SU-DHL-6 (cell line): ENCODE results near the gene DPH2.

Source experiments
- H2AFZ ChIP-seq: fragments of 200-600 bp; sonication (generic); 2 replicates; pipeline ENCODE4 v1.6.1; 2014; ENCODE audit warnings: low read depth, mild to moderate bottlenecking, moderate library complexity, mixed read lengths, antibody characterized with exemption, low read length; ENCODE audit not compliant: severe bottlenecking
- H3F3A ChIP-seq: fragments of 200-600 bp; shearing (Covaris generic); 2 replicates; pipeline ENCODE4 v1.6.0; 2016; ENCODE audit warnings: antibody characterized with exemption, mild to moderate bottlenecking; ENCODE audit not compliant: insufficient read depth
- H3K27ac ChIP-seq: fragments of 200-600 bp; sonication (generic); 2 replicates; pipeline ENCODE4 v1.5.1; 2016; ENCODE audit warnings: low read depth, mild to moderate bottlenecking, low read length, moderate library complexity, mixed read lengths
- H3K27me3 ChIP-seq: fragments of 200-600 bp; sonication (generic), shearing (Covaris generic); 2 replicates; pipeline ENCODE4 v1.6.0; 2014; ENCODE audit warnings: mild to moderate bottlenecking, low read length
- H3K36me3 ChIP-seq: fragments of 200-600 bp; sonication (generic); 2 replicates; pipeline ENCODE4 v1.6.1; 2014; ENCODE audit warnings: mild to moderate bottlenecking, low read length, mixed read lengths
- H3K4me2 ChIP-seq: fragments of 300-600, 200-600 bp; shearing (Covaris generic), sonication (generic); 2 replicates; pipeline ENCODE4 v1.6.0; 2014; ENCODE audit warnings: low read length, low read depth, mild to moderate bottlenecking; ENCODE audit not compliant: poor library complexity, severe bottlenecking
- H3K4me3 ChIP-seq: fragments of 200-600 bp; sonication (generic); 2 replicates; pipeline ENCODE4 v1.5.1; 2014; ENCODE audit warnings: antibody characterized with exemption, low read length, mild to moderate bottlenecking, mixed read lengths; ENCODE audit not compliant: insufficient read depth, poor library complexity, severe bottlenecking
- H3K79me2 ChIP-seq: fragments of 200-600 bp; sonication (generic); 2 replicates; pipeline ENCODE4 v1.6.1; 2014; ENCODE audit warnings: mild to moderate bottlenecking, low read length, moderate library complexity; ENCODE audit not compliant: insufficient read depth
- H3K9ac ChIP-seq: fragments of 200-600 bp; sonication (generic); 2 replicates; pipeline ENCODE4 v1.7.0; 2014; ENCODE audit warnings: mild to moderate bottlenecking, low read length
- H3K9me2 ChIP-seq: fragments of 200-600 bp; sonication (generic); replicated peaks from 2 replicates; pipeline ENCODE4 v1.6.1; 2014; ENCODE audit warnings: low read length; ENCODE audit not compliant: insufficient read depth
- H3K9me3 ChIP-seq: fragments of 200-600 bp; sonication (generic); 2 replicates; pipeline ENCODE4 v1.6.1; 2014; ENCODE audit warnings: low read length, mixed read lengths; ENCODE audit not compliant: insufficient read depth
- H4K20me1 ChIP-seq: fragments of 200-600 bp; sonication (generic); 2 replicates; pipeline ENCODE4 v1.6.1; 2014; ENCODE audit warnings: low read depth, mild to moderate bottlenecking, antibody characterized with exemption, low read length, moderate library complexity, mixed read lengths
- EZH2phosphoT487 ChIP-seq: fragments of 200-600 bp; sonication (generic), shearing (Covaris generic); conservative IDR thresholded peaks from 2 replicates; pipeline ENCODE4 v1.6.1; 2018; ENCODE audit warnings: mild to moderate bottlenecking, antibody characterized with exemption, low read length, moderate library complexity, mixed read lengths
- TF ChIP-seq, protein P1 (sequence below): fragments of 200-600 bp; sonication (generic); IDR thresholded peaks from one replicate; pipeline ENCODE4 v1.5.1; 2017; ENCODE audit warnings: antibody characterized with exemption, mild to moderate bottlenecking, low read length, moderate library complexity; ENCODE audit not compliant: insufficient read depth, poor library complexity, severe bottlenecking

The DPH2 gene

GRCh38 chr1:43978551-43979260 lies 8.9 kb downstream of the DPH2 start, which contains the start of gene B4GALT2:
Gene B4GALT2 (plus strand): TSS chr1:43979210. CDS start chr1:43981161, 1,951 bp downstream.
- peak within 1 kb of the TSS; percentile 72 for H3K4me2 ChIP-seq
- H3K9me2 ChIP-seq: no peaks in the 10 kb centered on the region
- no peak for TF ChIP-seq EZH2phosphoT487
- TF ChIP-seq, protein P1, sequence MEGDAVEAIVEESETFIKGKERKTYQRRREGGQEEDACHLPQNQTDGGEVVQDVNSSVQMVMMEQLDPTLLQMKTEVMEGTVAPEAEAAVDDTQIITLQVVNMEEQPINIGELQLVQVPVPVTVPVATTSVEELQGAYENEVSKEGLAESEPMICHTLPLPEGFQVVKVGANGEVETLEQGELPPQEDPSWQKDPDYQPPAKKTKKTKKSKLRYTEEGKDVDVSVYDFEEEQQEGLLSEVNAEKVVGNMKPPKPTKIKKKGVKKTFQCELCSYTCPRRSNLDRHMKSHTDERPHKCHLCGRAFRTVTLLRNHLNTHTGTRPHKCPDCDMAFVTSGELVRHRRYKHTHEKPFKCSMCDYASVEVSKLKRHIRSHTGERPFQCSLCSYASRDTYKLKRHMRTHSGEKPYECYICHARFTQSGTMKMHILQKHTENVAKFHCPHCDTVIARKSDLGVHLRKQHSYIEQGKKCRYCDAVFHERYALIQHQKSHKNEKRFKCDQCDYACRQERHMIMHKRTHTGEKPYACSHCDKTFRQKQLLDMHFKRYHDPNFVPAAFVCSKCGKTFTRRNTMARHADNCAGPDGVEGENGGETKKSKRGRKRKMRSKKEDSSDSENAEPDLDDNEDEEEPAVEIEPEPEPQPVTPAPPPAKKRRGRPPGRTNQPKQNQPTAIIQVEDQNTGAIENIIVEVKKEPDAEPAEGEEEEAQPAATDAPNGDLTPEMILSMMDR: no peak
- peak within 1 kb of the TSS; percentile 99 for H3K9ac ChIP-seq
- no peaks in the 10 kb centered on the region for H4K20me1 ChIP-seq
- peaks cover 35% of the 10 kb centered on the region for H3K79me2 ChIP-seq
- H2AFZ ChIP-seq: no peak within 1 kb of the TSS
- peak within 1 kb of the TSS; percentile 80 for H3K4me3 ChIP-seq
- H3K9me3 ChIP-seq: no peaks in the 10 kb centered on the region
- H3K36me3 ChIP-seq: no peaks in the 10 kb centered on the region
- H3K27me3 ChIP-seq: no peaks in the 10 kb centered on the region
- peaks cover 34% of the 10 kb centered on the region for H3F3A ChIP-seq
- H3K27ac ChIP-seq: peak within 1 kb of the TSS; percentile 74

DNA sequence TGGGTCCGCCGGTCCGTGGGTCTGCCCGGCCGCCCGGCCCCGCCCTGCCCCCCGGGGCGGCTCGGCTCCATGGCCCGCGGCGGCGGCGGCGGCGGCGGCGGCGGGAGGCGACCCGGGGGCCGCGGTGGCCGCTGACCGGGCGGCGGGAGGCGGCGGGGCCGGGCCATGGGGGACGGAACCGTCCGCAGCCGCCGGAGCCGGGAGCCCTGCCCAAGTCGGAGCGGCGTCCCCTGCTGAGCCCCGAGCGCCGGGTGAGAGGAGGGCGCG lies 9.4 kb downstream of the DPH2 start:
- Histone ChIP-seq H3K36me3 (no peaks in the 10 kb centered on the region), H3K9me2 (no peaks in the 10 kb centered on the region), H3K4me3 (peak overlapping the region; percentile 53), H3F3A (peaks cover 30% of the 10 kb centered on the region), H3K27ac (peak overlapping the region; percentile 39), H3K4me2 (peak overlapping the region; percentile 66), H3K9me3 (no peaks in the 10 kb centered on the region), H2AFZ (no peak overlapping the region), H3K27me3 (no peaks in the 10 kb centered on the region), H4K20me1 (no peaks in the 10 kb centered on the region), H3K9ac (peak overlapping the region; percentile 72), H3K79me2 (peaks cover 35% of the 10 kb centered on the region)
- TF ChIP-seq EZH2phosphoT487: no peak
- TF ChIP-seq, protein P1: no peak

GRCh38 chr1:43979528-43980254 lies 9.9 kb downstream of the DPH2 start:
- Histone ChIP-seq H2AFZ (no peak overlapping the region), H3K79me2 (peaks cover 35% of the 10 kb centered on the region), H3K4me3 (peak overlapping the region; percentile 53), H3K9ac (peak overlapping the region; percentile 72), H4K20me1 (no peaks in the 10 kb centered on the region), H3K36me3 (no peaks in the 10 kb centered on the region), H3K9me2 (no peaks in the 10 kb centered on the region), H3K4me2 (peak overlapping the region; percentile 66), H3K27ac (peak overlapping the region; percentile 39), H3K27me3 (no peaks in the 10 kb centered on the region), H3K9me3 (no peaks in the 10 kb centered on the region), H3F3A (peaks cover 28% of the 10 kb centered on the region)
- TF ChIP-seq, protein P1: no peak
- no peak for TF ChIP-seq EZH2phosphoT487
